MM.1S (cell line): ENCODE measurements around the gene SLC9A5.

ENCODE experiments used
- CTCF ChIP-seq: fragments of 300-600 bp; sonication (generic); IDR thresholded peaks from 2 replicates; pipeline ENCODE4 v1.5.1; 2016; ENCODE audit warnings: antibody characterized with exemption, low read length, mixed read lengths
- EZH2phosphoT487 ChIP-seq: fragments of 300-600 bp; sonication (generic); IDR thresholded peaks from 2 replicates; pipeline ENCODE4 v1.6.1; 2018; ENCODE audit warnings: antibody characterized with exemption, low read length

- no peak for TF ChIP-seq CTCF
- TF ChIP-seq EZH2phosphoT487: no peak
Measured at GRCh38 chr16:67202426-67202825, 46.4 kb upstream of the SLC9A5 start.
